ENCODE results near the gene SLAIN1.

Gene SLAIN1

DNA sequence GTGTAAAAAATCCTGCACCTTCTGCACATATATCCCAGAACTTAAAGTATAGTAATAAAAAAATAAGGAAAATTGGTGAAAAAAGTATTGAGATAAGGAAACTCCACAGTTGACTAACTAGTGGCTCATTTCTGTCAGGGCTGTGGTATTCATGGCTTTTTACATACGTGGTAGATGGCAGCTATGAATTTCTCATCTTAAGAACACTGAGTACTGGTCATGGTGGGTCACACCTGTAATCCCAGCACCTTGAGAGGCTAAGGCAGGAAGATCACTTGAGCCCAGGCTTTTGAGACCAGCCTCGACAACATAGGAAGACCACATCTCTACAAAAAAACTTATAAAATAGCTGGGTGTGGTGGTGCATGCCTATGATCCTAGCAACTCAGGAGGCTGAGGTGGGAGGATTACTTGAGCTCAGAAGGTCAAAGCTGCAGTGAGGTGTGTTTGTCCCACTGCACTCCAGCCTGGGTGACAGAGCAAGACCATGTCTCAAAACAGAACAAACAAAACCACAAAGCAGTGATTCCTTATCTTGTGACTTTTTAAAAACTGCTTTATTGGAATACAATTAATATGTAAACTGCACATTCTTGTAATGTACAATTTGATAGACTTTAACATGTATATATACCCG is 16.8 kb downstream of the SLAIN1 start:
- no peak overlapping the region for H3K4ac ChIP-seq (ENCODE audit: low read depth in 1 of 2, low read length in 2 of 2)
- no peak overlapping the region for H2BK12ac ChIP-seq (ENCODE audit: low read length in 2 of 2)
- no peaks in the 10 kb centered on the region for H3K27me3 ChIP-seq (ENCODE audit: control insufficient read depth in 1 of 2, insufficient read depth in 1 of 2, low read length in 2 of 2)
- no peaks in the 10 kb centered on the region for H3K9me3 ChIP-seq (ENCODE audit: control insufficient read depth, low read length)
- no peaks in the 10 kb centered on the region for H3K36me3 ChIP-seq (ENCODE audit: control insufficient read depth in 1 of 2, insufficient read depth in 2 of 2, low read depth in 1 of 2, low read length in 2 of 2)
- no peak overlapping the region for H2AK5ac ChIP-seq (ENCODE audit: low read length, severe bottlenecking)
- no peak overlapping the region for H3K14ac ChIP-seq (ENCODE audit: low read length in 2 of 2)
- no peak overlapping the region for H3K4me3 ChIP-seq (ENCODE audit: insufficient read depth in 1 of 2, low read depth in 1 of 2, low read length in 2 of 2)
- H3K4me1 ChIP-seq (ENCODE audit: control insufficient read depth, insufficient read depth, low read depth, low read length), result no peaks in the 10 kb centered on the region
- DNase-seq, result no peak
- no peak overlapping the region for H3K23ac ChIP-seq (ENCODE audit: low read length in 2 of 2)
- WGBS, result 67% methylated on average over 2 of the region's 3 CpGs
- no peaks in the 10 kb centered on the region for H3K79me1 ChIP-seq (replicated peaks; ENCODE audit: low read length, poor library complexity, severe bottlenecking)
- no peak overlapping the region for H3K27ac ChIP-seq (ENCODE audit: low read length, poor library complexity, severe bottlenecking)
- H2BK15ac ChIP-seq (ENCODE audit: low read depth, poor library complexity, severe bottlenecking), result no peak overlapping the region
- no peak overlapping the region for H2AFZ ChIP-seq (ENCODE audit: low read depth, low read length)
- no peak overlapping the region for H4K8ac ChIP-seq (ENCODE audit: low read length)
- H2BK5ac ChIP-seq (ENCODE audit: low read depth, low read length, poor library complexity, severe bottlenecking), result no peak overlapping the region
- H3K18ac ChIP-seq (ENCODE audit: low read depth in 1 of 2, low read length in 2 of 2), result no peak overlapping the region
- no peak overlapping the region for H3K4me2 ChIP-seq (ENCODE audit: low read length, poor library complexity, severe bottlenecking)
- H2BK120ac ChIP-seq (ENCODE audit: low read depth, low read length), result no peak overlapping the region
- no peak overlapping the region for H4K91ac ChIP-seq (ENCODE audit: low read length)
- H3K9ac ChIP-seq (ENCODE audit: low read length), result no peak overlapping the region

DNA sequence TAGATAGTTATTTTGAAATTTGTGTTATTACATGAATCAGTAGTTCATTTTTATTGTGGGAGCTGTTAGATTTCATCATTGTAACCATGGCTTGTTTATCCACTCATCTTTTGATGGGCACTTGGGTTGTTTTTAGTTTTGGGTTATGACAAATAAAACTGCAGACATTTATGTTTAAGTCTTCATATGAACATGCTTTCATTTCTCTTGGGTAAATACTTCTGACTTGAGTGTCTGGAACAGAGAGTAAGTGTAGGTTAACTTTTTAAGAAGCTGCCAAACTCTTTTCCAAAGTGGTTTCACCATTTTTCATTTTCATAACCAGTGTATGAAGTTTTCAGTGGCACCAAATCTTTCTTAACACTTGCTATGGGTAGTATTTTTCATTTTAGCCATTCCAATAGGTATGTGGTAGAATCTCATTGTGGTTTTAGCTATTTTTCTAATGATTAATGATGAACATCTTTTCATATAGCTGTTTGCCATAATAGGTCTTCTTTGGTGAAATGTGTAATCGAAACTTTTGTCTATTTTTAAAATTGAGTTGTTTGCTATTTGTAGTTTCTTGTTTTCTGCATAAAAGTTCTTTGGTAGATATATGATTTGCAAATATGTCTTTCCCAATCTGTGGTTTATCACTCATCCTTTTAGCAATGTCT is 17.9 kb downstream of the SLAIN1 start:
- Histone ChIP-seq H2BK12ac (ENCODE audit: low read length in 2 of 2) (no peak overlapping the region), H3K27me3 (ENCODE audit: control insufficient read depth in 1 of 2, insufficient read depth in 1 of 2, low read length in 2 of 2) (peaks cover 0 to under 1% of the 10 kb centered on the region in 2 experiments), H3K79me1 (replicated peaks; ENCODE audit: low read length, poor library complexity, severe bottlenecking) (no peaks in the 10 kb centered on the region), H3K4me3 (ENCODE audit: insufficient read depth in 1 of 2, low read depth in 1 of 2, low read length in 2 of 2) (no peak overlapping the region), H3K36me3 (ENCODE audit: control insufficient read depth in 1 of 2, insufficient read depth in 2 of 2, low read depth in 1 of 2, low read length in 2 of 2) (no peaks in the 10 kb centered on the region), H2BK15ac (ENCODE audit: low read depth, poor library complexity, severe bottlenecking) (no peak overlapping the region), H2AK5ac (ENCODE audit: low read length, severe bottlenecking) (no peak overlapping the region), H2BK120ac (ENCODE audit: low read depth, low read length) (no peak overlapping the region), H4K91ac (ENCODE audit: low read length) (no peak overlapping the region), H2BK5ac (ENCODE audit: low read depth, low read length, poor library complexity, severe bottlenecking) (no peak overlapping the region), H3K4me2 (ENCODE audit: low read length, poor library complexity, severe bottlenecking) (no peak overlapping the region), H3K4ac (ENCODE audit: low read depth in 1 of 2, low read length in 2 of 2) (no peak overlapping the region), H3K9me3 (ENCODE audit: control insufficient read depth, low read length) (no peaks in the 10 kb centered on the region), H3K27ac (ENCODE audit: low read length, poor library complexity, severe bottlenecking) (no peak overlapping the region), H3K14ac (ENCODE audit: low read length in 2 of 2) (no peak overlapping the region), H3K9ac (ENCODE audit: low read length) (no peak overlapping the region), H4K8ac (ENCODE audit: low read length) (no peak overlapping the region), H2AFZ (ENCODE audit: low read depth, low read length) (no peak overlapping the region), H3K23ac (ENCODE audit: low read length in 2 of 2) (no peak overlapping the region), H3K18ac (ENCODE audit: low read depth in 1 of 2, low read length in 2 of 2) (no peak overlapping the region), H3K4me1 (ENCODE audit: control insufficient read depth, insufficient read depth, low read depth, low read length) (no peaks in the 10 kb centered on the region)
- no peak for DNase-seq
- WGBS, result no CpG with 5 or more reads among the region's 1 CpG

DNA sequence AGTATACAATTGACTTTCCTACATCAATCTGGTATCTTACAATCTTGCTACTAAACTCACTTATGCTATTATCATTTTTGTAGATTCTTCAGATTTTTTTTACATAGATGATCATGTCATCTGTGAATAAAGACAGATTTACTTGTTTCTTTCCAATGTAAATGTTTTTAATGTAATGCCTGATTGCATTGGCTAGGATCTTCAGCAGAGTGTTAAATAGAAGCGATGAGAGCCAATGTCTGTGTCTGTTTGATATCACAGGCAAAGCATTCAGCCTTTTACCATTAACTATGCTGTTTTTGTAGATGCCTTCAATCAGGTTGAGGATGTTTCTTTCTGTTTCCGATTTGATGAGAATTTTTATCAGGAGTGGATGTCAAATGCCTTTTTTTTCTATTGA is 19.2 kb downstream of the SLAIN1 start:
- no peak overlapping the region for H4K91ac ChIP-seq (ENCODE audit: low read length)
- no peak overlapping the region for H3K9ac ChIP-seq (ENCODE audit: low read length)
- H2BK12ac ChIP-seq (ENCODE audit: low read length in 2 of 2), result no peak overlapping the region
- WGBS, result 85% methylated on average over 2 of the region's 2 CpGs
- no peak overlapping the region for H2BK120ac ChIP-seq (ENCODE audit: low read depth, low read length)
- no peak overlapping the region for H3K4me2 ChIP-seq (ENCODE audit: low read length, poor library complexity, severe bottlenecking)
- H3K18ac ChIP-seq (ENCODE audit: low read depth in 1 of 2, low read length in 2 of 2), result no peak overlapping the region
- no peaks in the 10 kb centered on the region for H3K79me1 ChIP-seq (replicated peaks; ENCODE audit: low read length, poor library complexity, severe bottlenecking)
- peaks cover 0 to 3% of the 10 kb centered on the region in 2 experiments for H3K27me3 ChIP-seq (ENCODE audit: control insufficient read depth in 1 of 2, insufficient read depth in 1 of 2, low read length in 2 of 2)
- no peaks in the 10 kb centered on the region for H3K9me3 ChIP-seq (ENCODE audit: control insufficient read depth, low read length)
- no peak overlapping the region for H2AFZ ChIP-seq (ENCODE audit: low read depth, low read length)
- no peak overlapping the region for H3K4me3 ChIP-seq (ENCODE audit: insufficient read depth in 1 of 2, low read depth in 1 of 2, low read length in 2 of 2)
- H2BK5ac ChIP-seq (ENCODE audit: low read depth, low read length, poor library complexity, severe bottlenecking), result no peak overlapping the region
- no peak overlapping the region for H3K4ac ChIP-seq (ENCODE audit: low read depth in 1 of 2, low read length in 2 of 2)
- no peak overlapping the region for H4K8ac ChIP-seq (ENCODE audit: low read length)
- no peak overlapping the region for H3K23ac ChIP-seq (ENCODE audit: low read length in 2 of 2)
- H3K27ac ChIP-seq (ENCODE audit: low read length, poor library complexity, severe bottlenecking), result no peak overlapping the region
- H3K4me1 ChIP-seq (ENCODE audit: control insufficient read depth, insufficient read depth, low read depth, low read length), result no peaks in the 10 kb centered on the region
- no peak overlapping the region for H2AK5ac ChIP-seq (ENCODE audit: low read length, severe bottlenecking)
- H2BK15ac ChIP-seq (ENCODE audit: low read depth, poor library complexity, severe bottlenecking), result no peak overlapping the region
- H3K36me3 ChIP-seq (ENCODE audit: control insufficient read depth in 1 of 2, insufficient read depth in 2 of 2, low read depth in 1 of 2, low read length in 2 of 2), result no peaks in the 10 kb centered on the region
- H3K14ac ChIP-seq (ENCODE audit: low read length in 2 of 2), result no peak overlapping the region
- no peak for DNase-seq

DNA sequence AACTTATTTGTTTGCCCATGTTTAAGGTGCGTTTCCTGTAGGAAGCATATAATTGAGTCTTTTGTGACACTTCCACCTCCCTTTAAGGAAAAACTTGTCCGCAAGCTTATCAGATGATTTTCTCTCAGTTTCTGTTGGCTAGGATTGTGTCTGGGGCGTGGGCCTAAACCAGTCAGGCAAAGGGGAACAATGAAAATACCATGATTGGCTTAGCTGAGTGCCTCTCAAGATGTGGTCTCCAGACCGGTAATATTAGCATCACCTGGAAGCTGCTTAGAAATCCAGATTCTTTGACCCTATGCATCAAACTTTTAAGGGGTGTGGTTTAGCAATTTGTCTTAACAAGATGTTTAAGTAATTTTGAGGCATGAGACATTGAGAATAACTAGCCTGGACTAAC is 20.0 kb downstream of the SLAIN1 start:
- no peaks in the 10 kb centered on the region for H3K79me1 ChIP-seq (replicated peaks; ENCODE audit: low read length, poor library complexity, severe bottlenecking)
- no peak overlapping the region for H3K14ac ChIP-seq (ENCODE audit: low read length in 2 of 2)
- no peaks in the 10 kb centered on the region for H3K4me1 ChIP-seq (ENCODE audit: control insufficient read depth, insufficient read depth, low read depth, low read length)
- no peak overlapping the region for H2BK5ac ChIP-seq (ENCODE audit: low read depth, low read length, poor library complexity, severe bottlenecking)
- no peak for DNase-seq
- no peak overlapping the region for H3K18ac ChIP-seq (ENCODE audit: low read depth in 1 of 2, low read length in 2 of 2)
- H3K27ac ChIP-seq (ENCODE audit: low read length, poor library complexity, severe bottlenecking), result no peak overlapping the region
- WGBS, result 87% methylated on average over 4 of the region's 4 CpGs
- H4K8ac ChIP-seq (ENCODE audit: low read length), result no peak overlapping the region
- H3K27me3 ChIP-seq (ENCODE audit: control insufficient read depth in 1 of 2, insufficient read depth in 1 of 2, low read length in 2 of 2), result peaks cover 0 to 3% of the 10 kb centered on the region in 2 experiments
- H2BK120ac ChIP-seq (ENCODE audit: low read depth, low read length), result no peak overlapping the region
- H2AK5ac ChIP-seq (ENCODE audit: low read length, severe bottlenecking), result no peak overlapping the region
- H3K23ac ChIP-seq (ENCODE audit: low read length in 2 of 2), result no peak overlapping the region
- H2AFZ ChIP-seq (ENCODE audit: low read depth, low read length), result no peak overlapping the region
- H3K9ac ChIP-seq (ENCODE audit: low read length), result no peak overlapping the region
- H2BK15ac ChIP-seq (ENCODE audit: low read depth, poor library complexity, severe bottlenecking), result no peak overlapping the region
- no peak overlapping the region for H3K4me3 ChIP-seq (ENCODE audit: insufficient read depth in 1 of 2, low read depth in 1 of 2, low read length in 2 of 2)
- H3K4ac ChIP-seq (ENCODE audit: low read depth in 1 of 2, low read length in 2 of 2), result no peak overlapping the region
- H2BK12ac ChIP-seq (ENCODE audit: low read length in 2 of 2), result no peak overlapping the region
- H3K9me3 ChIP-seq (ENCODE audit: control insufficient read depth, low read length), result no peaks in the 10 kb centered on the region
- no peak overlapping the region for H3K4me2 ChIP-seq (ENCODE audit: low read length, poor library complexity, severe bottlenecking)
- no peak overlapping the region for H4K91ac ChIP-seq (ENCODE audit: low read length)
- no peaks in the 10 kb centered on the region for H3K36me3 ChIP-seq (ENCODE audit: control insufficient read depth in 1 of 2, insufficient read depth in 2 of 2, low read depth in 1 of 2, low read length in 2 of 2)
